Stomach (tissue), 9 donors: ENCODE results near the gene WDR59. TPM values are rescaled to one million over a fixed set of nuclear protein-coding genes. Genes with fewer than 3 reads are reported as not detected.

Experiments used
- DNase-seq, 2 donors: peaks; one replicate each; pipeline versions ENCODE4 v3.0.0 to v3.0.0-alpha.2; 2013 to 2019
- H3K27ac ChIP-seq, 5 donors: fragments of 200-600 bp in 4 of 5; sonication (generic) in 4 of 5; one replicate each; pipeline ENCODE4 v1.5.1; 2013 to 2019; ENCODE audit warnings: mild to moderate bottlenecking in 1 of 5, moderate library complexity in 1 of 5
- H3K27me3 ChIP-seq, 3 donors: fragments of 200-600 bp; sonication (generic); one replicate each; pipeline ENCODE4 v1.5.1; 2017 to 2019; ENCODE audit warnings: mixed run types in 1 of 3
- H3K36me3 ChIP-seq, 4 donors: fragments of 200-600 bp; sonication (generic); 1 replicate in 3 of 4; 2 replicates in 1 of 4; pipeline ENCODE4 v1.5.1; 2016 to 2019
- H3K4me1 ChIP-seq, 4 donors: fragments of 200-600 bp; sonication (generic); one replicate each; pipeline ENCODE4 v1.5.1; 2016 to 2019
- H3K4me3 ChIP-seq, 4 donors: fragments of 200-600 bp; sonication (generic) in 3 of 4; one replicate each; pipeline ENCODE4 v1.5.1; 2016 to 2019; ENCODE audit warnings: mild to moderate bottlenecking in 1 of 4
- H3K9me3 ChIP-seq, 4 donors: fragments of 200-600 bp; sonication (generic); one replicate each; pipeline ENCODE4 v1.5.1; 2016 to 2019
- CTCF ChIP-seq, 7 experiments: fragments of 450-650 bp in 4 of 7; fragments of 200-600 bp in 3 of 7; sonication (generic) in 3 of 7; IDR thresholded peaks; one replicate each; pipeline ENCODE4 v1.5.1; 2016 to 2019; ENCODE audit warnings: antibody characterized with exemption in 7 of 7, control low read depth in 2 of 7, mild to moderate bottlenecking in 1 of 7
- EP300 ChIP-seq: sonication (generic); formaldehyde crosslinking; IDR thresholded peaks from one replicate; pipeline ENCODE4 v1.6.1; 2017; ENCODE audit warnings: antibody characterized with exemption
- POLR2A ChIP-seq, 4 donors: fragments of 450-650 bp; IDR thresholded peaks; one replicate each; pipeline ENCODE4 v1.6.1; 2016; ENCODE audit warnings: antibody characterized with exemption in 4 of 4, control low read depth in 2 of 4, mild to moderate bottlenecking in 1 of 4, moderate library complexity in 1 of 4
- POLR2AphosphoS5 ChIP-seq, 3 donors: sonication (generic); formaldehyde crosslinking; IDR thresholded peaks; one replicate each; pipeline ENCODE4 v1.6.1; 2016; ENCODE audit warnings: antibody characterized with exemption in 3 of 3
- WGBS, 5 donors: extraction: QIAGEN DNeasy Blood & Tissue Kit in 3 of 5; methylation state at CpG; one replicate each; pipeline versions ENCODE4 v1.1.5 to v1.1.7; 2013 to 2018; 5-methylcytosine and 5-hydroxymethylcytosine counted together
- intact Hi-C: fragments of 100-400 bp; cut with DNase I; formaldehyde crosslinking; loops from one replicate; pipeline ENCODE4 v1.15.1; 2023; ENCODE audit warnings: low total_unique reads
- polyA plus RNA-seq, 3 donors: library from polyadenylated mRNA; stranded (reverse); fragments of 200-250 nt; gene quantifications; one replicate each; pipeline ENCODE4 v1.2.3, GENCODE V29; 2013
- total RNA-seq, 5 donors: library from RNA; depleted of rRNA; stranded (reverse); fragments of >200 nt; gene quantifications; one replicate each; pipeline versions ENCODE4 v1.1.0 to v1.2.3, GENCODE V29; 2014 to 2016
- donor health status: healthy with polysubstance abuse.
- donor health status: Bipolar disorder and iron deficiency.
- donor health status: healthy.

WDR59 gene
- total and polyA plus RNA-seq, 8 donors = 12.1 to 266 (median 30.2) TPM

GRCh38 chr16:74982256-74982655 is 2.7 kb downstream of the WDR59 start:
- no peak overlapping the region for H3K4me3 ChIP-seq
- peaks cover 0 to 15% (median 14%) of the 10 kb centered on the region in 4 donors for H3K36me3 ChIP-seq
- no peaks in the 10 kb centered on the region for H3K9me3 ChIP-seq
- no peak for DNase-seq
- TF ChIP-seq POLR2AphosphoS5 (IDR thresholded peaks at IDR 0.05) = no peak
- WGBS, 5 donors = 75 to 88% (median 79%) methylated on average over 1 of the region's 1 CpG
- peaks cover 0 to 29% (median 22%) of the 10 kb centered on the region in 4 donors for H3K4me1 ChIP-seq
- no peaks in the 10 kb centered on the region for H3K27me3 ChIP-seq
- intact Hi-C loops = no loop called here
- no peak overlapping the region for H3K27ac ChIP-seq

- intact Hi-C loops = no loop called here
- no peak overlapping the region for H3K4me3 ChIP-seq
- WGBS, 5 donors = 76 to 91% (median 90%) methylated on average over 5 of the region's 5 CpGs
- DNase-seq = no peak
- peaks cover 7 to 37% (median 33%) of the 10 kb centered on the region in 4 donors for H3K36me3 ChIP-seq
- H3K9me3 ChIP-seq = no peaks in the 10 kb centered on the region
- no peak for TF ChIP-seq EP300
- TF ChIP-seq POLR2A (IDR thresholded peaks at IDR 0.05) = no peak
- TF ChIP-seq POLR2AphosphoS5 (IDR thresholded peaks at IDR 0.05) = no peak
- TF ChIP-seq CTCF (IDR thresholded peaks at IDR 0.05) = no peak
- H3K4me1 ChIP-seq = no peaks in the 10 kb centered on the region
- no peak overlapping the region for H3K27ac ChIP-seq
- no peaks in the 10 kb centered on the region for H3K27me3 ChIP-seq
Observed at GRCh38 chr16:74975591-74975990, 9.3 kb downstream of the WDR59 start.

- DNase-seq = no peak
- no peak for TF ChIP-seq POLR2AphosphoS5 (IDR thresholded peaks at IDR 0.05)
- TF ChIP-seq POLR2A (IDR thresholded peaks at IDR 0.05) = no peak
- TF ChIP-seq CTCF (IDR thresholded peaks at IDR 0.05) = no peak
- no peak for TF ChIP-seq EP300
- H3K9me3 ChIP-seq = no peaks in the 10 kb centered on the region
- no peak overlapping the region for H3K27ac ChIP-seq
- intact Hi-C loops = no loop called here
- no peaks in the 10 kb centered on the region for H3K4me1 ChIP-seq
- H3K4me3 ChIP-seq = no peak overlapping the region
- 87 to 99% (median 94%) methylated on average over 10 of the region's 10 CpGs for WGBS, 5 donors
- no peaks in the 10 kb centered on the region for H3K27me3 ChIP-seq
- H3K36me3 ChIP-seq = peaks cover 7 to 32% (median 28%) of the 10 kb centered on the region in 4 donors
Observed at GRCh38 chr16:74973304-74973703, 11.6 kb downstream of the WDR59 start.

GRCh38 chr16:74954763-74955162 is 30.2 kb downstream of the WDR59 start:
- 87 to 93% (median 90%) methylated on average over 4 of the region's 4 CpGs for WGBS, 5 donors
- TF ChIP-seq POLR2AphosphoS5 (IDR thresholded peaks at IDR 0.05) (no peak), POLR2A (IDR thresholded peaks at IDR 0.05) (no peak), EP300 (no peak), CTCF (IDR thresholded peaks at IDR 0.05) (no peak)
- Histone ChIP-seq H3K4me3 (no peak overlapping the region), H3K4me1 (no peaks in the 10 kb centered on the region), H3K27ac (no peak overlapping the region), H3K9me3 (no peaks in the 10 kb centered on the region), H3K36me3 (peaks cover 16 to 94% (median 86%) of the 10 kb centered on the region in 4 donors), H3K27me3 (no peaks in the 10 kb centered on the region)
- DNase-seq = no peak
- intact Hi-C loops = no loop called here

- H3K27ac ChIP-seq = no peak overlapping the region
- H3K4me1 ChIP-seq = no peaks in the 10 kb centered on the region
- no peaks in the 10 kb centered on the region for H3K27me3 ChIP-seq
- H3K9me3 ChIP-seq = no peaks in the 10 kb centered on the region
- DNase-seq = no peak
- WGBS, 5 donors = 71 to 90% (median 81%) methylated on average over 4 of the region's 4 CpGs
- H3K4me3 ChIP-seq = no peak overlapping the region
- peaks cover 23 to 97% (median 89%) of the 10 kb centered on the region in 4 donors for H3K36me3 ChIP-seq
- TF ChIP-seq CTCF (IDR thresholded peaks at IDR 0.05) (no peak), POLR2AphosphoS5 (IDR thresholded peaks at IDR 0.05) (no peak), EP300 (no peak), POLR2A (IDR thresholded peaks at IDR 0.05) (no peak)
- intact Hi-C loops = no loop called here
Observed at GRCh38 chr16:74951681-74952080, 33.2 kb downstream of the WDR59 start.
